HG03442 (cell line): Measurements from ENCODE around the gene C7orf33.
"Not testable (repeated sequence)": the region's sequence is repeated elsewhere in the genome, so short reads cannot be mapped to it uniquely, and the experiment has no call there.

Source experiments
- ATAC-seq: cut with Tn5 transposase; IDR thresholded peaks from one replicate; pipeline ENCODE4 v1.9.1; 2021; ENCODE audit warnings: mild to moderate bottlenecking, moderate library complexity; ENCODE audit not compliant: unreplicated experiment

Gene C7orf33, protein sequence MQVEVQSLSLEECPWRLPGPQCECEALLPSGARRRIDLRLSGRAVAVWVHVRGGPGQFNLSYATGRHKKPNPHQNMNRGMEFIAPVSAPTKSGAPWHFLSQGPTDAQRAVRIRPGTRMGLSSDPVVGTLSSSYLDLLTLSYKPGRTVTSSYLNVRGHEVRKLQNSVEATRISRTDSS

DNA sequence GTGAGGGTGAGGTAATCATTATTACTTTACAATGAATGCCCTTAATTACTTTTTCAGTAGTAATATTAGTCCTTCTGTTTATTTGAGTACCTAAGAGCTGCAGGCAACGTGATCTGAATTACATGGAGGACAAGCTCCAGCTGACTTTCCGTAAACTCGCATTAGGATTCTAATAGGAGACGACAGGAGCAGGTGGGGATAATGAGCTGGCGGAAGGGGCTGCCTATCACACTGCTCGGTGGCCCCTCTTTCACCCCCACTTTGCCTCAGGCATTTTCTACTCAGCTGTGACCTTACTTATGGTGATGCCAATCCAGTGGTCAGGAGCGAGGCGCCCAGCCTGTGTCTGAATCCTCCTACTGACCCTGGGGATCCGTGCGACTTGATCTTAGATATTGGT lies at the start of gene C7orf33:
Gene C7orf33 (plus strand): TSS at position 296 of the 400 bp plus-strand sequence. CDS start 160 bp downstream, outside the sequence.
- ATAC-seq = no peak

DNA sequence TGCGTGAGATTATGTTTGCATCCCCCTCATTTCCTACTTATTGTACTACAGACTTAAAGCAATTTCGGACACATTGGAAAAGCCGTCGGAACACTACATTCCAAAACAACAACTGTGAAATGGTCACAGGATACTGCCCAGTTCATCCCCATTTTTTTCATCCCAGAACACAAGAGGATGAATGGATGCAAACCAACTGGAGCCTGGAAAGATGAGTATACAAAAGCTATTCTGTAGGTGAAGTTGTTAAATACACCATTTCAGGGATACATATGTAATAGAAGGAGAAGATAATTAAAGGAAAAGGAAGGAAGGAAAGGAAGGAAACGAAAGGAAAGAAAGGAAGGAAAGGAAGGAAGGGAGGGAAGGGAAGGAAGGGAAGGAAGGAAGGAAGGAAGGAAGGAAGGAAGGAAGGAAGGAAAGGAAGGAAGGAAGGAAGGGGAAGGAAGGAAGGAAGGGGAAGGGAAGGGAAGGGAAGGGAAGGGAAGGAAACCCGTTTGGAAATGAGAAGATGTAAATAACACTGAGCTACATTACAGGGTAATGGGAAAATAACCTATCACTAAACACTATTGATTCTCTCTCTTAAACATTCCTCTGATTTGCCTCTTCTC lies 48.6 kb upstream of the C7orf33 start:
- ATAC-seq = no peak

DNA sequence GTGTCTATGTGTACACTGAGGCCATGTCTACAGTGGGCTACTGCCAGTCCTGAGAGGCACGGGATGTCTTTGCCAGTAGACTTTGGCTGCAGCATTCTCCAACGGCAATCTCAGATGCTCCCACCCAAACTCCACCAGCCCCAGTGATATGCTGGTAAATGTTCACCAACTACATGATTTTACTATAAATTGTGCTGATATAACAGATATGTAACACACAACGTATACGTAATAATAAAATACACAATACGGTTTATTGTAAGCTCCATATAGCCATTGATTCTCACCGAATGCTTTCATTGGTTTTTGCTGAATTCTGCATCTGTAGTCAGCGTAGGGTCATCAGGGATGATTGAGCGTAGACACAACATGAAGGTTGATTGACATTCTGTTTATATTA lies 47.3 kb upstream of the C7orf33 start:
- ATAC-seq = no peak

DNA sequence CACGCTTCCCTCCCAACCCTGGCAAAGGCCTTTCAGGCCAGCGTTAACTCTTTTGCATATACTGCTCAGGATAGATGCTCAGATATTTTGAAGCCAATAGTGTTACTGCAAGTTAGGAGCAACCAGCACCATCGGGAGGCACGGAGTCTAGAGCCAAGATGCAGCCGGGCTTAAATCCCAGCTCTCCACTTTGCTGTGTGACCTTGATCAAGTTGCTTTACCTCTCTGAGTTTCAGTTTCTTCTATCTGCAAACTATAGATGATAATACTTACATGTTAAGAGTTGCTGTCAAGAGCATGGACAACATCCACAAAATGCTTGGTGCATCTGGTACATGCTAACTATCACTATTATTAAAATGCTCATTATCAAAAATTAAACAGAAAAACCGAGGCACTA lies 45.4 kb upstream of the C7orf33 start:
- ATAC-seq = no peak

DNA sequence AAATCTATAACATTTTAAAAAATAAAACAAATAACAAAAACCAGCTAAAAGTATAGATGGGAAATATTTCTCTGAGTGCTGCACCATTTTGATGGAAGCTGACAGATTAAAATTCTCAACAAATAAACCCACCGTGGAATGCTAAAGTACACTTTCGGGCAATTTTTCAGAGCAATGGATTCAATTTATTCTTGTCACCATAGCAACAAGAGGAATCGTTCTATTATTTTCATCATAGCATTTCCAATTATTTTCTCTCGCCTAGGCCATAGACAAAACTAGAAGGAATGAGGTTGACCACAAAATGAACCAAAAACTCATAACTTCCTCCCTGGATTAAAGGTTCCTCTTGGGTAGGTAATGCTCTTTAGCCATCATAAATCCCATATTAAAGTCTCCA lies 44.6 kb upstream of the C7orf33 start:
- no peak for ATAC-seq

- no peak for ATAC-seq
These were observed 43.7 kb upstream of the C7orf33 start for GRCh38 chr7:148546857-148547256.

- no peak for ATAC-seq
These were observed 42.6 kb upstream of the C7orf33 start for GRCh38 chr7:148547951-148548350.

DNA sequence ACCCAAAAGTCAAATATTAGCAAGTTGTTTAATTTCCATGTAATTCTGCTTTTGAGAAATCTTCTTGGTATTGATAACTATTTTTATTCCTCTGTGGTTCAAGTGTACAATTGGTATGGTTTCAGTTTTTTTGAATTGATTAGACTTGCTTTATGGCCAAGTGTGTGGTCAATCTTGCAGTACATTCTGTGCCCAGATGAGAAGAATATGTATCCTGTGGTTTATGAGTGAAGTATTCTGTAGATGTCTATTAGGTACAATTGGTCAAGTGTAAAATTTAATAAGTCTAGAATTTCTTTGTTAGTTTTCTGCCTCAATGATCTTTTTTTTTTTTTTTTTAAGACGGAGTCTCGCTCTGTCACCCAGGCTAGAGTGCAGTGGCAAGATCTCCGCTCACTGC lies 36.6 kb upstream of the C7orf33 start:
- ATAC-seq = no peak

DNA sequence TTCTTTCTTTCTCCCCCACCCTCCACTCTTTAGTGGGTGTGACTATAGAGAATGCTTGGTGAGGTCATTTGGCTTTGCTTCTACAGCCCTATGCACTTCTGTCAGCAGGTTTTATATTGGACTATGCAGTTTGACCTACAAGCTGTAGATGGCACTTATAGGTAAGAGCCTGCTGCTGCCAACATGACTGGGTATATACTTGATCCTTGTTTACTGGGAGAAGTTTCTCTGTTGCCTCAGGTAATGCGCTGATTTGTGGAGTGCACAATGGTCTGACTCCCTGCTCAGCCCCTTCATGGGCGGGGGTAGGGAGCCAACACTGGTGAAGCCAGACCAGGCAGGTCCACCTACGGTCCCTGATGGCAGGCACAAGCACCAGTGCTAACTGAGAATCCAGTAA lies 33.7 kb upstream of the C7orf33 start:
- ATAC-seq = no peak

DNA sequence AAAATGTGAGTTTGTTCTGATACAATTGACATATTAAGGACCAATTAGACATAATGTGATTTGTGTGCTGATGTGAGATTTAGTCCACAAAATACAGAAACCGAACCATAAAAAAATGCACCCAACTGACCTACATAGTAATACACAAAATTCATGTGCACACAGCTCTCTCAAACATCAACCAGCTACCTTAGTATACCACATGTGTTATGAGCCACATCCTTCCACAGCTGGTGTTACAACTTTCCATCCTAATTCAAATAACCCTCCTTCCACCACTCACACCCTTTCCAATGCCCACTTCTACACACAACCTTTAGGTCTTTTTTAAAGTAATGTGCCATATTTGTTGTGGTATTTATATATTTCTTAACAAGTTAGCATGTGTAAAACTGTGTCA lies 31.7 kb upstream of the C7orf33 start:
- no peak for ATAC-seq

- no peak for ATAC-seq
These were observed 29.5 kb upstream of the C7orf33 start for GRCh38 chr7:148561099-148561498.

DNA sequence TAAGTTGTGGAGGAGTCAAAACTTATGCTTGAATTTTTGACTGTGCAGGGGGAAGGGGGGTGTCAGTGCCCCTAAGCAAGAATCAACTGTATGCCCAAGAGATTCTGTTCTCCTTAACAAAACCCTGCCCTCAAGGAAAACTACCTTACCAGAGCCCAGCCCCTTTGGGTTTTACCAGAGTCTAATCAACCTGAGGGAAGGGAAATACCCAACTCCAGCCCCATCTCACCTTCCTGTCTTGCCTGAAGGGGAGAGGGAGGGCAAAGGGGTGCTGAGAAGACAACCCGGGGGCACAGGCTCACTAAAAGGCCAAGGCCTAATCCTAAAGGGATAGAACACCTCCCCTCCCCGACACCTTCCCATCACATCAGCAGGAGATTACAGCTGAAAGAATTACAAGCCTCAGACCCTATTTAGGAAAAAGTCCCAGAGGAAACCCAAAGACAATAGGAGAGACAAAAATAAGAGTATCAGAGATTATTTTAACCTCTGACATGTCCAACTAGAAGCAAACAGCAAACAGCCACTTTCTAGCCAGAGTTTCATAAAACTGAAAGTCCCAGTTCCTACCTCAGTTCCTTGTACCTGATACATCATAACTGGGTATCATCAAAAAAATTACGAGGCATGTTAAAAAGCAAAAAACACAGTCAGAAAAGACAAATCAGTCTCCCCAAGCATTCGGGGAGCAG lies 26.8 kb upstream of the C7orf33 start:
- ATAC-seq = peak; percentile 25

- ATAC-seq = peak; percentile 89
These were observed 26.2 kb upstream of the C7orf33 start for GRCh38 chr7:148564275-148564951.

DNA sequence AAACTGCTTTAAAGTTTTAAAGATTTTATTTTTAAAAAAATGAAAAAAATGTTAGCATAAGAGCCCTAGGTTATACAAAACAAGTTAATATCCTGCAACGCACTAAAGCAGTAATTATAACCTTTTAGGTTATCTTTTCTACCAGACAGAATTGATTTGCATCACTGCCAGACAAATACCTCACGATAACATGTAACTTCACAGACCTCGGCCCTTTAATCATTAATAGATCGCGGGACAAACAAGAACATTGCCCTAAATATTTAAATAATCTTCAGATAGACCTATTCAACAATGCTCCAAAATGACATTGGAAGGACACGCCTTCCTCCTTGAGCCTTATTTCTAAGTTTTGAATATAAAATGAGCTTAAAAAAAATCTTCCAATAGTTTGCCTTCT lies 23.8 kb upstream of the C7orf33 start:
- ATAC-seq = no peak

GRCh38 chr7:148567524-148567923 lies 23.0 kb upstream of the C7orf33 start:
- ATAC-seq = no peak

DNA sequence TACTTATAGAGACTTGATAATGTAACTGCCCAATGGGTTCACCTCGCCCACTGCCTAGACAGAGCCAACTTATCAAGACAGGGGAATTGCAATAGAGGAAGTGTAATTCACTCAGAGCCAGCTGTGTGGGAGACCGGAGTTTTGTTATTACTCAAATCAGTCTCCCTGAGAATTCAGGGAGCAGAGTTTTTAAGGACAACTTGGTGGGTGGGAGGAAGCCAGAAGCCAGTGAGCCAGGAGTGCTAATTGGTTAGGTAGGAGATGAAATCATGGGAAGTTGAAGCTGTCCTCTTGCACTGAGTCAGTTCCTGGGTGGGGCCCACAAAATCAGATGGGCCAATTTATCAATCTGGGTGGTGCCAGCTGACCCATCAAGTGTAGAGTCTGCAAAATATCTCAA lies 20.1 kb upstream of the C7orf33 start:
- ATAC-seq = no peak

DNA sequence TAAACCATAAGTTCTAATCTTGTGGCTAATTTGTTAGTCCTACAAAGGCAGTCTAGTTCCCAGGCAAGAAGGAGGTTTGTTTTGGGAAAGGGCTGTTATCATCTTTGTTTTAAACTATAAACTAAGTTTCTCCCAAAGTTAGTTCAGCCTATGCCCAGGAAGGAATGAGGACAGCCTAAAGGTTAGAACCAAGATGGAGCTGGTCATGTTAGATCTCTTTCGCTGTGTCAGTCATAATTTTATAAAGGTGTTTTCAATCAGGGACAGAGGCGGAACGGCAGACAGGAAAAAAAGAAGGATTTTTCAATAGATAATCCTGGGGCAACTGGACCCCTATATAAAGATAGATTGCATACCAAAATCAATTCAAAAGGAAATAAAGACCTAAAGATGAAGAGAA lies 19.6 kb upstream of the C7orf33 start:
- ATAC-seq = not testable (repeated sequence)

DNA sequence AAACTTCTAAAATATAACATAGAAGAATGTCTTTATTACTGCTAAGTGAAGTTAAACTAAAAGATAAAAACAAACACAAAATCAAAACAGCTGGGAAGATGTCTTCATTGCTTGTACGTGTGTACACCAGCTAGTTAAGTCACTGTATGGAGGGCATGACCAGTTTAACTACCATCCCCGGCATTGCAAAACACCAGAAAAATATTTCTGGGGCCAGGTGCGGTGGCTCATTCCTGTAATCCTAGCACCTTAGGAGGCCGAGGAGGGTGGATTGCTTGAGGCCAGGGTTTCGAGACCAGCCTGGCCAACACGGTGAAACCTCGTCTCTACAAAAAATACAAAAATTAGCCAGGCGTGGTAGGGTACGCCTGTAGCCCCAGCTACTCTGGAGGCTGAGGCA lies 19.2 kb upstream of the C7orf33 start:
- no peak for ATAC-seq

GRCh38 chr7:148572067-148572522 lies 18.5 kb upstream of the C7orf33 start:
- no peak for ATAC-seq

DNA sequence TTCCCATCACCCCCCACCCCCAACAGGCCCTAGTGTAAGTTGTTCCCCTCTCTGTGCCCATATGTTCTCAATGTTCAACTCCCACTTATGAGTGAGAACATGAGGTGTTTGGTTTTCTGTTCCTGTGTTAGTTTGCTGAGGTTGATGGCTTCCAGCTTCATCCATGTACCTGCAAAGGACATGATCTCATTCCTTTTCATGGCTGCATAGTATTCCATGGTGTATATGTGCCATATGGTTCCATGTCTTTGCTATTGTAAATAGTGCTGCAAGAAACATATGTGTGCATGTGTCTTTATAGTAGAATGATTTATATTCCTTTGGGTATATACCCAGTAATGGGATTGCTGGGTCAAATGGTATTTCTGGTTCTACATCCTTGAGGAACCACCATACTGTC lies 17.0 kb upstream of the C7orf33 start:
- not testable (repeated sequence) for ATAC-seq

DNA sequence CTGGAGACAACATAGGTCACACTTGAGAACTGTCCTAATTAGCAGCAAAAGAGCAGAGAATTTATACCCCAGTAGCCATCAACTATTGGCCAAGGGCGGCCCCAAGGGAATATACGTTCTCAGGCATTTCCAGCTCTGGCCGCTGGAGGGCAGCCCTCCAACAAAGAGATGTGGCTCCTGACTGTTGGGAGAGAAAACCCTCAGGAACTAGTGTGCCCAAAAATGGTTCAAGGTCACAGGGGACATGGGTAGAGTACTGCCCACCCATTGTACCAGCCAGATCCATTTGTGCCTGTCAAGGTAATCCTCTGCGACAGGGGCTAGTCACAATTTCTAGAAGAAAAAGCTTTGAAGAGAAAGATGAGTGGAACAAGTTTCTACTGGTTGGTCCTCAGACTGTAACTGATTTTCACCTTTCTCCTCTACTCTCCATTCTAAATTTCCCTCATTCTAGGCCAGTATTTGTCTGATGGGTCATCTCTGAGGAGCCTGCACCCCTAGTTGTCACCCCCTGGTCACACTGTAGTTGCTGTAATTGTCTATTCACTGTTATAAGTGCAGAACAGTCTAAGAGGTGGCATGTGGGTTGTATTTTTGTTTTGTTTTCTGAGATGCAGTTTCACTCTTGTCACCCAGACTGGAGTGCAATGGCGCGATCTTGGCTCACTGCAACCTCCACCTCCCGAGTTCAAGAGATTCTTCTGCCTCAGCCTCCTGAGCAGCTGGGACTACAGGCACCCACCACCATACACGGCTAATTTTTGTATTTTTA lies 14.7 kb upstream of the C7orf33 start:
- peak; percentile 87 for ATAC-seq
